Posterior vena cava (tissue), 2 donors: Measurements from ENCODE around the gene GJD3. TPM values are rescaled to one million over a fixed set of nuclear protein-coding genes. Genes with fewer than 3 reads are reported as not detected.
"Not testable (repeated sequence)": the region's sequence is repeated elsewhere in the genome, so short reads cannot be mapped to it uniquely, and the experiment has no call there.

Source experiments
- DNase-seq: peaks from one replicate; pipeline ENCODE4 v3.0.0-alpha.2; 2020; ENCODE audit warnings: low spot score
- intact Hi-C, 2 donors: fragments of 100-400 bp; cut with DNase I; formaldehyde crosslinking; loops; one replicate each; pipeline versions ENCODE4 v1.14.1 to v1.14.2; 2022 to 2023
- long read RNA-seq, 2 donors: library from polyadenylated mRNA; unstranded; transcript quantifications; one replicate each; pipeline ENCODE4 v2.0.0, GENCODE V29; 2020 to 2021
- total RNA-seq, 2 donors: library from RNA; stranded (reverse); fragmentation: NEBNext Ultra II Directional; extraction: Animal tissue kit (Norgen Biotek cat#: 25700); gene quantifications; one replicate each; pipeline ENCODE4 v1.2.1, GENCODE V29; 2021
- donor health status: DM: yes; HTN: yes; CAD: no.
- donor health status: DM: yes; HTN: yes; CAD: no.

GJD3 gene
- under 1 TPM; 0.79 to 1.00 TPM for total RNA-seq
- long read RNA-seq, donor 1: 0 reads
- long read RNA-seq, donor 2: 0 reads

- intact Hi-C loops: loop anchor here (5.0 to 10.0 kb wide), 3 partner anchors 51 to 171 kb away; partner anchors contain the start of gene TOP2A (in 2 of the 2)
- DNase-seq: peak; percentile 80
These were observed at the start of gene GJD3 for GRCh38 chr17:40364121-40364861. Gene GJD3 (minus strand): TSS chr17:40364737. CDS start chr17:40363815, 922 bp downstream.

- intact Hi-C loops: loop anchor here in 1 of 2 donors (10.0 kb wide), 2 partner anchors 50 to 100 kb away; partner anchors contain the start of gene GJD3
- DNase-seq: not testable (repeated sequence)
These were observed 49.8 kb upstream of the GJD3 start for GRCh38 chr17:40414312-40414711.

GRCh38 chr17:40412880-40413279, 48.3 kb upstream of the GJD3 start:
- no peak for DNase-seq
- intact Hi-C loops: loop anchor here in 1 of 2 donors (10.0 kb wide), 2 partner anchors 48 to 98 kb away; partner anchors contain the start of gene GJD3

GRCh38 chr17:40411821-40412220, 47.3 kb upstream of the GJD3 start:
- DNase-seq: no peak
- intact Hi-C loops: loop anchor here in 1 of 2 donors (10.0 kb wide), 2 partner anchors 47 to 97 kb away; partner anchors contain the start of gene GJD3

GRCh38 chr17:40410082-40410481, 45.5 kb upstream of the GJD3 start:
- no peak for DNase-seq
- intact Hi-C loops: loop anchor here in 1 of 2 donors (10.0 kb wide), 2 partner anchors 45 to 95 kb away; partner anchors contain the start of gene GJD3

GRCh38 chr17:40409540-40409939, 45.0 kb upstream of the GJD3 start:
- intact Hi-C loops: loop anchor here in 1 of 2 donors (10.0 kb wide), 1 partner anchor 155 kb away; the partner anchor contains the start of gene CCR7
- not testable (repeated sequence) for DNase-seq

- DNase-seq: no peak
- intact Hi-C loops: loop anchor here in 1 of 2 donors (10.0 kb wide), 1 partner anchor 157 kb away; the partner anchor contains the start of gene CCR7
These were observed 42.9 kb upstream of the GJD3 start for GRCh38 chr17:40407460-40407859.

- intact Hi-C loops: loop anchor here in 1 of 2 donors (5.0 to 10.0 kb wide), 2 partner anchors 161 to 578 kb away; partner anchors contain the start of genes CCR7 and KRT40
- DNase-seq: no peak
These were observed 39.5 kb upstream of the GJD3 start for GRCh38 chr17:40404003-40404402.

- intact Hi-C loops: loop anchor here in 1 of 2 donors (5.0 to 10.0 kb wide), 2 partner anchors 162 to 580 kb away; partner anchors contain the start of genes CCR7 and KRT40
- DNase-seq: no peak
These were observed 38.1 kb upstream of the GJD3 start for GRCh38 chr17:40402668-40403067.

GRCh38 chr17:40399185-40399584, 34.6 kb upstream of the GJD3 start:
- intact Hi-C loops: loop anchor here in 1 of 2 donors (10.0 kb wide), 2 partner anchors 76 to 136 kb away; no protein-coding TSS in a partner anchor
- DNase-seq: no peak

GRCh38 chr17:40386555-40386954, 22.0 kb upstream of the GJD3 start:
- DNase-seq, intact Hi-C loops: not testable (repeated sequence)

GRCh38 chr17:40382251-40382650, 17.7 kb upstream of the GJD3 start:
- intact Hi-C loops: no loop called here
- no peak for DNase-seq

- intact Hi-C loops: no loop called here
- no peak for DNase-seq
These were observed 14.4 kb upstream of the GJD3 start for GRCh38 chr17:40378966-40379365.

GRCh38 chr17:40377832-40378231, 13.3 kb upstream of the GJD3 start:
- no peak for DNase-seq
- intact Hi-C loops: no loop called here

- DNase-seq, intact Hi-C loops: not testable (repeated sequence)
These were observed 12.0 kb upstream of the GJD3 start for GRCh38 chr17:40376541-40376940.

- DNase-seq, intact Hi-C loops: not testable (repeated sequence)
These were observed 11.2 kb upstream of the GJD3 start for GRCh38 chr17:40375786-40376185.

GRCh38 chr17:40374821-40375498, 10.4 kb upstream of the GJD3 start:
- DNase-seq: no peak
- intact Hi-C loops: no loop called here

- intact Hi-C loops: no loop called here
- no peak for DNase-seq
These were observed 9.5 kb upstream of the GJD3 start for GRCh38 chr17:40373999-40374398.

GRCh38 chr17:40373324-40373723, 8.8 kb upstream of the GJD3 start:
- intact Hi-C loops: no loop called here
- DNase-seq: no peak

GRCh38 chr17:40372644-40373043, 8.1 kb upstream of the GJD3 start:
- intact Hi-C loops, DNase-seq: not testable (repeated sequence)
